H1 (cell line): ENCODE data around the gene MTM1. TPM values are rescaled to one million over a fixed set of nuclear protein-coding genes. Genes with fewer than 3 reads are reported as not detected.

Experiments
- EP300 ChIP-seq, 2 experiments: IDR thresholded peaks; 1 replicate in 1 of 2; 2 replicates in 1 of 2; pipeline ENCODE4 v1.6.1; 2011 to 2012; ENCODE audit warnings: low read depth in 2 of 2, low read length in 2 of 2, mild to moderate bottlenecking in 2 of 2, borderline replicate concordance in 1 of 2, inconsistent platforms in 1 of 2, moderate library complexity in 1 of 2
- FOSL1 ChIP-seq: IDR thresholded peaks from 2 replicates; pipeline ENCODE4 v1.6.1; 2011; ENCODE audit warnings: mild to moderate bottlenecking, low read depth, low read length, moderate library complexity; ENCODE audit not compliant: insufficient read depth
- KDM1A ChIP-seq: fragments of 200-600, 300-600 bp; sonication (generic); IDR thresholded peaks from 2 replicates; pipeline ENCODE4 v1.7.1; 2016; ENCODE audit warnings: mild to moderate bottlenecking, low read length, borderline replicate concordance
- SP1 ChIP-seq: IDR thresholded peaks from 2 replicates; pipeline ENCODE4 v1.6.1; 2011; ENCODE audit warnings: low read depth, low read length
- polyA plus RNA-seq, 7 experiments: library from polyadenylated mRNA; depleted of rRNA in 3 of 7; stranded (reverse) in 5 of 7; unstranded in 2 of 7; fragments of >200 nt in 5 of 7; fragments of 200-250 nt in 2 of 7; gene quantifications; 1 replicate in 5 of 7; 2 replicates in 1 of 7; 4 replicates in 1 of 7; pipeline versions ENCODE4 v1.2.1 to v1.2.3, GENCODE V29; 2011 to 2013; ENCODE audit warnings: missing spikeins in 2 of 7, mixed read lengths in 2 of 7
- total RNA-seq: library from RNA; stranded (reverse); fragmentation: NEBNext Ultra II Directional; extraction: Animal tissue kit (Norgen Biotek cat#: 25700); gene quantifications from 2 replicates; pipeline ENCODE4 v1.2.1, GENCODE V29; 2021

Gene MTM1
- total and polyA plus RNA-seq, 2 of the 8 experiments (the other 6 are each of a cell fraction or from before 2014, with no cell fraction given) = 2.3 to 8.4 TPM

DNA sequence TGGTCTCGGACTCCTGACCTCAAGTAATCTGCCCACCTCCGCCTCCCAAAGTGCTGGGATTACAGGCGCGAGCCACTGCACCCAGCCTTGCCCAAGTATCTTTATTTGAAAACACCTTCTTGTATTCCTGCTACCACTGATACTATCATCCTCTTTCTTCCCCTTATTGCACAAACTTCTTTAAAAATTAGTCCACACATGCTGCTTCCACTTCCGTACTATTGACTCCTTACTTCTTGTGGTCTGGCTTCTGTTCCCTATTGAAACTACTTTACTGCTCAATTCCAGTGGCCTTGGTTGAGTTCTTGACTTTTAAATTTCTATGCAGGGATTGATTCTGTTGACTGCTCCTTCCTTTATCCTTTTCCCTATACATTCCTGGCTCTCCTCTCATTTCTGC is 38.8 kb downstream of the MTM1 start (continued):
- no peak for TF ChIP-seq EP300 (IDR thresholded peaks at IDR 0.05; ENCODE audit: borderline replicate concordance in 1 of 2, low read depth in 2 of 2, low read length in 2 of 2)
- no peak for TF ChIP-seq KDM1A
- no peak for TF ChIP-seq SP1
- no peak for TF ChIP-seq FOSL1
